ENCODE data around the gene SNRNP200.

SNRNP200 gene

GRCh38 chr2:96243843-96244242, 61.5 kb downstream of the SNRNP200 start:
- no peak for TF ChIP-seq POLR2AphosphoS5 (IDR thresholded peaks at IDR 0.05; ENCODE audit: low read depth)
- TF ChIP-seq, protein P1, sequence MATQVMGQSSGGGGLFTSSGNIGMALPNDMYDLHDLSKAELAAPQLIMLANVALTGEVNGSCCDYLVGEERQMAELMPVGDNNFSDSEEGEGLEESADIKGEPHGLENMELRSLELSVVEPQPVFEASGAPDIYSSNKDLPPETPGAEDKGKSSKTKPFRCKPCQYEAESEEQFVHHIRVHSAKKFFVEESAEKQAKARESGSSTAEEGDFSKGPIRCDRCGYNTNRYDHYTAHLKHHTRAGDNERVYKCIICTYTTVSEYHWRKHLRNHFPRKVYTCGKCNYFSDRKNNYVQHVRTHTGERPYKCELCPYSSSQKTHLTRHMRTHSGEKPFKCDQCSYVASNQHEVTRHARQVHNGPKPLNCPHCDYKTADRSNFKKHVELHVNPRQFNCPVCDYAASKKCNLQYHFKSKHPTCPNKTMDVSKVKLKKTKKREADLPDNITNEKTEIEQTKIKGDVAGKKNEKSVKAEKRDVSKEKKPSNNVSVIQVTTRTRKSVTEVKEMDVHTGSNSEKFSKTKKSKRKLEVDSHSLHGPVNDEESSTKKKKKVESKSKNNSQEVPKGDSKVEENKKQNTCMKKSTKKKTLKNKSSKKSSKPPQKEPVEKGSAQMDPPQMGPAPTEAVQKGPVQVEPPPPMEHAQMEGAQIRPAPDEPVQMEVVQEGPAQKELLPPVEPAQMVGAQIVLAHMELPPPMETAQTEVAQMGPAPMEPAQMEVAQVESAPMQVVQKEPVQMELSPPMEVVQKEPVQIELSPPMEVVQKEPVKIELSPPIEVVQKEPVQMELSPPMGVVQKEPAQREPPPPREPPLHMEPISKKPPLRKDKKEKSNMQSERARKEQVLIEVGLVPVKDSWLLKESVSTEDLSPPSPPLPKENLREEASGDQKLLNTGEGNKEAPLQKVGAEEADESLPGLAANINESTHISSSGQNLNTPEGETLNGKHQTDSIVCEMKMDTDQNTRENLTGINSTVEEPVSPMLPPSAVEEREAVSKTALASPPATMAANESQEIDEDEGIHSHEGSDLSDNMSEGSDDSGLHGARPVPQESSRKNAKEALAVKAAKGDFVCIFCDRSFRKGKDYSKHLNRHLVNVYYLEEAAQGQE (IDR thresholded peaks at IDR 0.05; ENCODE audit: insufficient replicate concordance, low read depth): no peak
- no peak for TF ChIP-seq CTCF (IDR thresholded peaks at IDR 0.05; ENCODE audit: insufficient read depth, low read length)
- no peak for TF ChIP-seq SPI1 (IDR thresholded peaks at IDR 0.05; ENCODE audit: borderline replicate concordance, low read depth)
- no peak for TF ChIP-seq GABPA (IDR thresholded peaks at IDR 0.05; ENCODE audit: low read depth)
- H3K27me3 ChIP-seq (ENCODE audit: insufficient read depth, poor library complexity, severe bottlenecking): no peaks in the 10 kb centered on the region
- H3K27ac ChIP-seq (replicated peaks): no peak overlapping the region
- no peak overlapping the region for H3K4me3 ChIP-seq (replicated peaks; ENCODE audit: insufficient read depth, low read length)
- DNase-seq (ENCODE audit: low read depth in 1 of 2, low spot score in 1 of 2): no peak

GRCh38 chr2:96241900-96242611, 63.3 kb downstream of the SNRNP200 start:
- no peak overlapping the region for H3K4me3 ChIP-seq (replicated peaks; ENCODE audit: insufficient read depth, low read length)
- DNase-seq (ENCODE audit: low read depth in 1 of 2, low spot score in 1 of 2): peak in 1 of 2 experiments; percentile 91

DNA sequence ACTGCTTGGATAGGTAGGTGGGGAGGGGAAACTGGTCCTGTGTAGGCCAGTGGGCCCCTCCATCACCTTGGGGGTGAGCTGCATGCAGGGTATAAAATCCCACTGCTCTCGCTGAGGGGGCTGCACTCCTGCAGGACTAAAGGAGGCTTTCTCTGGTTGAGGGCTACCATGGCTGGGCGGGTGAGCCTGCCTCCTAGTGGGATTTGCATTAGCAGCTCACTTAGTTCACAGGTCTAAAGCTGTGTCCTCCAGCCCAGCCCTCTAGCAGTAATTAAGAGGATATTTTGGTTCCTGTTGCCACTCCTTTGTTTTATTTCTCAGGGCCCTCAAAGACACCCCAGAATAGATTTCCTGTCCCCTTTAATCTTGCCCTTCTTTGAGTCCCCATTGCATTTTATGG, 64.1 kb downstream of the SNRNP200 start:
- no peaks in the 10 kb centered on the region for H3K27me3 ChIP-seq (ENCODE audit: insufficient read depth, poor library complexity, severe bottlenecking)
- H3K4me3 ChIP-seq (replicated peaks; ENCODE audit: insufficient read depth, low read length): no peak overlapping the region
- H3K27ac ChIP-seq (replicated peaks): peak overlapping the region; percentile 80
- TF ChIP-seq CTCF (IDR thresholded peaks at IDR 0.05; ENCODE audit: insufficient read depth, low read length) (no peak), SPI1 (IDR thresholded peaks at IDR 0.05; ENCODE audit: borderline replicate concordance, low read depth) (no peak), GABPA (IDR thresholded peaks at IDR 0.05; ENCODE audit: low read depth) (no peak), POLR2AphosphoS5 (IDR thresholded peaks at IDR 0.05; ENCODE audit: low read depth) (no peak)
- TF ChIP-seq, protein P1 (IDR thresholded peaks at IDR 0.05; ENCODE audit: insufficient replicate concordance, low read depth): no peak
- DNase-seq (ENCODE audit: low read depth in 1 of 2, low spot score in 1 of 2): peak in 1 of 2 experiments; percentile 18

More at GRCh38 chr2:96241900-96242611, 63.3 kb downstream of the SNRNP200 start:
- peak; percentile 50 for TF ChIP-seq GABPA (IDR thresholded peaks at IDR 0.05; ENCODE audit: low read depth)
- no peak for TF ChIP-seq SPI1 (IDR thresholded peaks at IDR 0.05; ENCODE audit: borderline replicate concordance, low read depth)
- peak; percentile 62 for TF ChIP-seq POLR2AphosphoS5 (IDR thresholded peaks at IDR 0.05; ENCODE audit: low read depth)
- TF ChIP-seq CTCF (IDR thresholded peaks at IDR 0.05; ENCODE audit: insufficient read depth, low read length): no peak
- TF ChIP-seq, protein P1 (IDR thresholded peaks at IDR 0.05; ENCODE audit: insufficient replicate concordance, low read depth): no peak
- Histone ChIP-seq H3K27me3 (ENCODE audit: insufficient read depth, poor library complexity, severe bottlenecking) (no peaks in the 10 kb centered on the region), H3K27ac (replicated peaks) (peak overlapping the region; percentile 80)

Measured in HL-60 (cell line).